ENCODE measurements around the gene C22orf15.

GRCh38 chr22:23718371-23719165 is 44.2 kb upstream of the C22orf15 start:
- TF ChIP-seq CTCF (IDR thresholded peaks at IDR 0.05; ENCODE audit: low read depth, low read length) = no peak
- no peak for TF ChIP-seq EZH2phosphoT487 (IDR thresholded peaks at IDR 0.05; ENCODE audit: low read depth)

All from OCI-LY3 (cell line).